ENCODE results near the gene MAN1B1. TPM values are rescaled to one million over a fixed set of nuclear protein-coding genes. Genes with fewer than 3 reads are reported as not detected.

MAN1B1 gene
- total and polyA plus RNA-seq, 12 donors: 16.9 to 71.4 (median 22.0) TPM

- DNase-seq: no peak
- Histone ChIP-seq H3K9me3 (no peaks in the 10 kb centered on the region), H3K4me3 (no peak overlapping the region), H3K27me3 (no peaks in the 10 kb centered on the region), H3K36me3 (peaks cover 0 to 95% (median 52%) of the 10 kb centered on the region in 9 donors), H3K27ac (no peak overlapping the region), H3K4me1 (no peaks in the 10 kb centered on the region)
- peak in 1 of 8 donors; percentile 6 for ATAC-seq
- 92 to 95% methylated on average over 27 of the region's 27 CpGs for WGBS, 2 donors
- TF ChIP-seq, protein P1, sequence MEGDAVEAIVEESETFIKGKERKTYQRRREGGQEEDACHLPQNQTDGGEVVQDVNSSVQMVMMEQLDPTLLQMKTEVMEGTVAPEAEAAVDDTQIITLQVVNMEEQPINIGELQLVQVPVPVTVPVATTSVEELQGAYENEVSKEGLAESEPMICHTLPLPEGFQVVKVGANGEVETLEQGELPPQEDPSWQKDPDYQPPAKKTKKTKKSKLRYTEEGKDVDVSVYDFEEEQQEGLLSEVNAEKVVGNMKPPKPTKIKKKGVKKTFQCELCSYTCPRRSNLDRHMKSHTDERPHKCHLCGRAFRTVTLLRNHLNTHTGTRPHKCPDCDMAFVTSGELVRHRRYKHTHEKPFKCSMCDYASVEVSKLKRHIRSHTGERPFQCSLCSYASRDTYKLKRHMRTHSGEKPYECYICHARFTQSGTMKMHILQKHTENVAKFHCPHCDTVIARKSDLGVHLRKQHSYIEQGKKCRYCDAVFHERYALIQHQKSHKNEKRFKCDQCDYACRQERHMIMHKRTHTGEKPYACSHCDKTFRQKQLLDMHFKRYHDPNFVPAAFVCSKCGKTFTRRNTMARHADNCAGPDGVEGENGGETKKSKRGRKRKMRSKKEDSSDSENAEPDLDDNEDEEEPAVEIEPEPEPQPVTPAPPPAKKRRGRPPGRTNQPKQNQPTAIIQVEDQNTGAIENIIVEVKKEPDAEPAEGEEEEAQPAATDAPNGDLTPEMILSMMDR (IDR thresholded peaks at IDR 0.05): no peak
- intact Hi-C loops (cut with DNase I): no loop called here
Observed at GRCh38 chr9:137106662-137107250, 20.0 kb downstream of the MAN1B1 start.

GRCh38 chr9:137107312-137107921 is 20.6 kb downstream of the MAN1B1 start:
- Histone ChIP-seq H3K4me1 (no peaks in the 10 kb centered on the region), H3K27ac (no peak overlapping the region), H3K36me3 (peaks cover 0 to 97% (median 57%) of the 10 kb centered on the region in 9 donors), H3K9me3 (no peaks in the 10 kb centered on the region), H3K4me3 (no peak overlapping the region), H3K27me3 (no peaks in the 10 kb centered on the region)
- WGBS, 2 donors: 95% methylated on average over 27 of the region's 27 CpGs
- no peak for DNase-seq
- ATAC-seq: no peak
- intact Hi-C loops (cut with DNase I): no loop called here
- TF ChIP-seq, protein P1 (IDR thresholded peaks at IDR 0.05): no peak

GRCh38 chr9:137107982-137108381 is 21.2 kb downstream of the MAN1B1 start:
- H3K36me3 ChIP-seq: peaks cover 0 to 98% (median 61%) of the 10 kb centered on the region in 9 donors
- no peak overlapping the region for H3K4me3 ChIP-seq
- no peak for ATAC-seq
- H3K27ac ChIP-seq: no peak overlapping the region
- intact Hi-C loops (cut with DNase I): no loop called here
- TF ChIP-seq, protein P1 (IDR thresholded peaks at IDR 0.05): no peak
- WGBS, 2 donors: 95 to 97% methylated on average over 17 of the region's 17 CpGs
- peaks cover 0 to under 1% (median 0%) of the 10 kb centered on the region in 9 donors for H3K4me1 ChIP-seq
- H3K27me3 ChIP-seq: no peaks in the 10 kb centered on the region
- no peaks in the 10 kb centered on the region for H3K9me3 ChIP-seq
- no peak for DNase-seq

DNA sequence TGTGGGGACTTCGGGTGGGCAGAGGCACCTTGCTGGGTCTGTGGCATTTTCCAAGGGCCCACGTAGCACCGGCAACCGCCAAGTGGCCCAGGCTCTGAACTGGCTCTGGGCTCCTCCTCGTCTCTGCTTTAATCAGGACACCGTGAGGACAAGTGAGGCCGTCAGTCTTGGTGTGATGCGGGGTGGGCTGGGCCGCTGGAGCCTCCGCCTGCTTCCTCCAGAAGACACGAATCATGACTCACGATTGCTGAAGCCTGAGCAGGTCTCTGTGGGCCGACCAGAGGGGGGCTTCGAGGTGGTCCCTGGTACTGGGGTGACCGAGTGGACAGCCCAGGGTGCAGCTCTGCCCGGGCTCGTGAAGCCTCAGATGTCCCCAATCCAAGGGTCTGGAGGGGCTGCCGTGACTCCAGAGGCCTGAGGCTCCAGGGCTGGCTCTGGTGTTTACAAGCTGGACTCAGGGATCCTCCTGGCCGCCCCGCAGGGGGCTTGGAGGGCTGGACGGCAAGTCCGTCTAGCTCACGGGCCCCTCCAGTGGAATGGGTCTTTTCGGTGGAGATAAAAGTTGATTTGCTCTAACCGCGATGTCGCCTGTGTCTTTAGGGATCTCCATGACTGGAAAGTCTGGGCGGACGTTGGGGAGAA is 21.9 kb downstream of the MAN1B1 start:
- H3K27ac ChIP-seq: no peak overlapping the region
- TF ChIP-seq, protein P1 (IDR thresholded peaks at IDR 0.05): no peak
- no peak overlapping the region for H3K4me3 ChIP-seq
- peaks cover 0 to 94% (median 56%) of the 10 kb centered on the region in 9 donors for H3K36me3 ChIP-seq
- no peak for DNase-seq
- peaks cover 0 to 8% (median 0%) of the 10 kb centered on the region in 9 donors for H3K4me1 ChIP-seq
- ATAC-seq: no peak
- intact Hi-C loops (cut with DNase I): no loop called here
- H3K27me3 ChIP-seq: no peaks in the 10 kb centered on the region
- WGBS, 2 donors: 90 to 91% methylated on average over 29 of the region's 29 CpGs
- no peaks in the 10 kb centered on the region for H3K9me3 ChIP-seq

All from heart right ventricle (tissue), 16 donors.